IMR-90 (cell line): ENCODE results near the gene TMEM40. TPM values are rescaled to one million over a fixed set of nuclear protein-coding genes. Genes with fewer than 3 reads are reported as not detected.

Experiments
- ATAC-seq: fragments of 200-7000 bp; cut with Tn5 transposase; 2 replicates; pipeline ENCODE4 v1.9.1; 2020; ENCODE audit warnings: low read depth, mild to moderate bottlenecking, moderate library complexity
- BruUV-seq: library from RNA; stranded (reverse); fragments of 400-500 nt; replicated peaks from 2 replicates; lab custom pipeline; 2021; lab: Mats Ljungman, UMichigan
- CTCF ChIA-PET: fragments of 300-600 bp; formaldehyde crosslinking; extraction: SDS; loops from one replicate; lab custom pipeline; 2021; ENCODE audit warnings: antibody characterized with exemption; lab: Yijun Ruan, JAX
- POLR2A ChIA-PET: fragments of 300-600 bp; sonication (Branson Sonifier 250); formaldehyde crosslinking; loops from one replicate; lab custom pipeline; 2022; ENCODE audit warnings: antibody characterized with exemption; ENCODE audit not compliant: unreplicated experiment; lab: Charles Lee
- DNase-seq: peaks from one replicate; pipeline ENCODE4 v3.0.0; 2013
- H2AFZ ChIP-seq: replicated peaks from 2 replicates; pipeline ENCODE3; 2013; ENCODE audit warnings: low read length, mild to moderate bottlenecking; ENCODE audit not compliant: poor library complexity
- H2AK5ac ChIP-seq: 2 replicates; pipeline ENCODE4 v1.6.1; 2013; ENCODE audit warnings: low read depth, low read length, inconsistent platforms
- H2AK9ac ChIP-seq: replicated peaks from 2 replicates; pipeline ENCODE3; 2013; ENCODE audit warnings: mild to moderate bottlenecking, low read depth, low read length, moderate library complexity; ENCODE audit not compliant: poor library complexity
- H2BK120ac ChIP-seq: 2 replicates; pipeline ENCODE4 v1.6.1; 2013; ENCODE audit warnings: low read depth, low read length, inconsistent platforms
- H2BK15ac ChIP-seq: 3 replicates; pipeline ENCODE4 v1.6.1; 2013; ENCODE audit warnings: low read depth, low read length, inconsistent platforms
- H2BK20ac ChIP-seq: 2 replicates; pipeline ENCODE4 v1.6.1; 2013; ENCODE audit warnings: low read depth, mild to moderate bottlenecking, inconsistent platforms, low read length, moderate library complexity
- H2BK5ac ChIP-seq: 2 replicates; pipeline ENCODE4 v1.6.1; 2013; ENCODE audit warnings: mild to moderate bottlenecking, low read depth, low read length, inconsistent platforms; ENCODE audit not compliant: poor library complexity, severe bottlenecking
- H3K14ac ChIP-seq: replicated peaks from 2 replicates; pipeline ENCODE4 v1.6.1; 2013; ENCODE audit warnings: low read depth, low read length, inconsistent platforms
- H3K18ac ChIP-seq: 2 replicates; pipeline ENCODE4 v1.6.1; 2013; ENCODE audit warnings: low read depth, low read length, control low read depth
- H3K23ac ChIP-seq: 2 replicates; pipeline ENCODE4 v1.6.1; 2013; ENCODE audit warnings: low read depth, low read length, inconsistent platforms
- H3K27ac ChIP-seq: 2 replicates; pipeline ENCODE4 v1.5.1; 2013; ENCODE audit warnings: mild to moderate bottlenecking, control low read depth, low read length; ENCODE audit not compliant: insufficient read depth
- H3K27me3 ChIP-seq: 2 replicates; pipeline ENCODE4 v1.6.1; 2013; ENCODE audit warnings: low read length; ENCODE audit not compliant: control insufficient read depth, insufficient read depth
- H3K36me3 ChIP-seq: 2 replicates; pipeline ENCODE4 v1.6.1; 2013; ENCODE audit warnings: low read length, mixed read lengths; ENCODE audit not compliant: control insufficient read depth, insufficient read depth
- H3K4ac ChIP-seq: 2 replicates; pipeline ENCODE4 v1.6.1; 2013; ENCODE audit warnings: low read depth, low read length, inconsistent platforms
- H3K4me1 ChIP-seq: 2 replicates; pipeline ENCODE4 v1.6.1; 2013; ENCODE audit warnings: low read length, mixed read lengths; ENCODE audit not compliant: control insufficient read depth, insufficient read depth
- H3K4me2 ChIP-seq: 2 replicates; pipeline ENCODE4 v1.6.1; 2013; ENCODE audit warnings: low read depth, mild to moderate bottlenecking, control low read depth, low read length, moderate library complexity
- H3K4me3 ChIP-seq: 2 replicates; pipeline ENCODE4 v1.5.1; 2013; ENCODE audit warnings: low read depth, mild to moderate bottlenecking, control low read depth, low read length, moderate library complexity; ENCODE audit not compliant: insufficient read depth
- H3K56ac ChIP-seq: 2 replicates; pipeline ENCODE4 v1.6.1; 2013; ENCODE audit warnings: low read length, inconsistent platforms; ENCODE audit not compliant: insufficient read depth; ENCODE audit errors: extremely low read depth
- H3K79me1 ChIP-seq, 2 experiments: 2 replicates each; pipeline ENCODE4 v1.6.1; 2013; ENCODE audit warnings: low read length in 2 of 2, inconsistent platforms in 1 of 2, low read depth in 1 of 2
- H3K9ac ChIP-seq: 2 replicates; pipeline ENCODE4 v1.6.1; 2013; ENCODE audit warnings: low read depth, low read length, control low read depth
- H3K9me1 ChIP-seq: 2 replicates; pipeline ENCODE4 v1.6.1; 2013; ENCODE audit warnings: low read length, inconsistent platforms; ENCODE audit not compliant: insufficient read depth
- H3K9me3 ChIP-seq: 2 replicates; pipeline ENCODE4 v1.6.1; 2013; ENCODE audit warnings: low read length; ENCODE audit not compliant: control insufficient read depth, insufficient read depth
- H4K20me1 ChIP-seq: 2 replicates; pipeline ENCODE4 v1.6.1; 2013; ENCODE audit warnings: low read length, inconsistent platforms; ENCODE audit not compliant: insufficient read depth
- H4K5ac ChIP-seq: 2 replicates; pipeline ENCODE4 v1.6.1; 2013; ENCODE audit warnings: mild to moderate bottlenecking, low read depth, low read length, control low read depth
- H4K8ac ChIP-seq, 2 experiments: 2 replicates each; pipeline ENCODE4 v1.6.1; 2013; ENCODE audit warnings: low read depth in 2 of 2, low read length in 2 of 2, control low read depth in 1 of 2, inconsistent platforms in 1 of 2
- H4K91ac ChIP-seq: 2 replicates; pipeline ENCODE4 v1.6.1; 2013; ENCODE audit warnings: low read depth, low read length, inconsistent platforms; ENCODE audit not compliant: insufficient read depth
- BHLHE40 ChIP-seq: fragments of 150-350 bp; IDR thresholded peaks from 2 replicates; pipeline ENCODE4 v1.6.1; 2016; ENCODE audit warnings: mild to moderate bottlenecking, low read depth, low read length
- ELK1 ChIP-seq: fragments of 150-350 bp; IDR thresholded peaks from 2 replicates; pipeline ENCODE4 v1.6.1; 2016; ENCODE audit warnings: low read depth, mild to moderate bottlenecking, low read length, moderate library complexity, borderline replicate concordance
- MAZ ChIP-seq: IDR thresholded peaks from 2 replicates; pipeline ENCODE4 v1.6.1; 2012; ENCODE audit warnings: low read depth, mild to moderate bottlenecking, low read length, improper control_type of control experiment, moderate library complexity, borderline replicate concordance
- MXI1 ChIP-seq: IDR thresholded peaks from 2 replicates; pipeline ENCODE4 v1.6.1; 2012; ENCODE audit warnings: low read depth, mild to moderate bottlenecking, low read length, moderate library complexity, borderline replicate concordance
- WGBS, 2 experiments: methylation state at CpG; one replicate each; pipeline versions ENCODE4 v1.1.5 to v1.1.7; 2013; ENCODE audit warnings: missing lambda C conversion rate in 2 of 2; ENCODE audit not compliant: insufficient read length in 1 of 2; ENCODE audit errors: extremely low coverage in 2 of 2; 5-methylcytosine and 5-hydroxymethylcytosine counted together
- dilution Hi-C: fragments of 300-500 bp; cut with HindIII; formaldehyde crosslinking; loops from one replicate; pipeline ENCODE4 v1.14.3; 2018; ENCODE audit warnings: low sequenced_read_pairs; ENCODE audit not compliant: unreplicated experiment
- in situ Hi-C: fragments of 300-500 bp; cut with MboI; formaldehyde crosslinking; loops from 3 replicates; pipeline ENCODE4 v1.14.3; 2019; ENCODE audit warnings: low sequenced_read_pairs, inconsistent platforms, mixed read lengths
- intact Hi-C: fragments of 100-400 bp; cut with micrococcal nuclease; formaldehyde crosslinking; loops from 2 replicates; pipeline ENCODE4 v1.10.0; 2022
- polyA plus RNA-seq, 3 experiments: library from polyadenylated mRNA; depleted of rRNA; stranded (reverse); fragments of >200 nt; gene quantifications; 2 replicates each; pipeline ENCODE4 v1.2.3, GENCODE V29; 2012; ENCODE audit warnings: low replicate concordance in 1 of 3
- total RNA-seq: library from RNA; depleted of rRNA; stranded (reverse); fragments of >200 nt; gene quantifications from 2 replicates; pipeline ENCODE4 v1.2.3, GENCODE V29; 2012

The TMEM40 gene
- total and polyA plus RNA-seq, 2 of the 4 experiments (the other 2 are of a cell fraction), result 0.27 TPM; not detected in 1

GRCh38 chr3:12796171-12797123 is 37.4 kb upstream of the TMEM40 start, which contains the start of gene CAND2:
TSS of gene CAND2 (plus strand) at chr3:12796680. CDS start at chr3:12796721, 41 bp downstream.
- CTCF ChIA-PET, result interaction anchor here (1.7 kb wide), 1 partner anchor 14 kb away, joined by 7 read pairs; no protein-coding TSS in a partner anchor
- Histone ChIP-seq H2BK15ac (no peak within 1 kb of the TSS; the same call in 2 of the 3 replicates), H4K91ac (peak within 1 kb of the TSS; percentile 77), H3K18ac (peak within 1 kb of the TSS; percentile 71), H2BK20ac (no peak within 1 kb of the TSS), H3K56ac (peak within 1 kb of the TSS; percentile 56; the same call in 1 of the 2 replicates), H3K4ac (peak within 1 kb of the TSS; percentile 95), H3K4me2 (peak within 1 kb of the TSS; percentile 92), H3K4me3 (peak within 1 kb of the TSS; percentile 79), H2AK9ac (peak within 1 kb of the TSS; percentile 94), H3K27ac (peak within 1 kb of the TSS; percentile 42), H3K9me1 (peaks cover 9% of the 10 kb centered on the region), H3K9me3 (no peaks in the 10 kb centered on the region), H4K8ac (peak within 1 kb of the TSS; percentile 86 to 93), H2BK5ac (no peak within 1 kb of the TSS), H2BK120ac (peak within 1 kb of the TSS; percentile 84), H3K4me1 (peaks cover 5% of the 10 kb centered on the region), H3K79me1 (peaks cover 0 to 7% of the 10 kb centered on the region in 2 experiments; a peak in 2 of 4 replicates), H3K14ac (peak within 1 kb of the TSS; percentile 94), H4K5ac (peak within 1 kb of the TSS; percentile 83), H3K23ac (peak within 1 kb of the TSS; percentile 53; the same call in 1 of the 2 replicates), H4K20me1 (no peaks in the 10 kb centered on the region), H3K36me3 (no peaks in the 10 kb centered on the region), H3K9ac (peak within 1 kb of the TSS; percentile 83), H3K27me3 (no peaks in the 10 kb centered on the region), H2AK5ac (peak within 1 kb of the TSS; percentile 44; the same call in 1 of the 2 replicates), H2AFZ (peak within 1 kb of the TSS; percentile 99)
- dilution Hi-C loops (no loop called here), in situ Hi-C loops (no loop called here), intact Hi-C loops (no loop called here)
- 36% methylated on average over 9 of the region's 61 CpGs; no CpG with 5 or more reads in 1 of the 2 experiments for WGBS, 2 experiments
- no TSS peak for BruUV-seq
- TF ChIP-seq BHLHE40, result no peak
- no peak for TF ChIP-seq ELK1
- 0 out of 2 replicates have a peak, but pooled peaks have one; percentile 43 for TF ChIP-seq MXI1
- peak; percentile 71; the same call in 1 of the 2 replicates for TF ChIP-seq MAZ
- POLR2A ChIA-PET, result interaction anchor here (1.1 kb wide), 1 partner anchor 15 kb away, joined by 5 read pairs; no protein-coding TSS in a partner anchor
- DNase-seq (peak; percentile 37), ATAC-seq (peak; percentile 95)
